ENCODE results near the gene ACTR3C. TPM values are rescaled to one million over a fixed set of nuclear protein-coding genes. Genes with fewer than 3 reads are reported as not detected.

ACTR3C gene
- total and polyA plus RNA-seq, 2 of the 13 experiments (the other 11 are each of a cell fraction or from before 2014, with no cell fraction given): 3.8 to 7.5 TPM

GRCh38 chr7:150368884-150369747 lies 45.8 kb upstream of the ACTR3C start (continued):
- TF ChIP-seq SATB2 (CRISPR knock-in tag; IDR thresholded peaks at IDR 0.05) (no peak), ZNF18 (CRISPR knock-in tag; IDR thresholded peaks at IDR 0.05; ENCODE audit: insufficient replicate concordance) (no peak), NR1H2 (CRISPR knock-in tag; IDR thresholded peaks at IDR 0.05; ENCODE audit: borderline replicate concordance, low read depth) (no peak), RERE (CRISPR knock-in tag; IDR thresholded peaks at IDR 0.05; ENCODE audit: low read depth) (no peak), ZNF772 (CRISPR knock-in tag; IDR thresholded peaks at IDR 0.05) (no peak), ZNF670 (CRISPR knock-in tag; IDR thresholded peaks at IDR 0.05; ENCODE audit: borderline replicate concordance) (no peak), CTCF (CRISPR knock-in tag; IDR thresholded peaks at IDR 0.05) (no peak), ZNF564 (CRISPR knock-in tag; IDR thresholded peaks at IDR 0.05) (no peak), POLR2A (IDR thresholded peaks at IDR 0.05; ENCODE audit: insufficient read depth in 1 of 2, low read depth in 2 of 2, low read length in 2 of 2) (peak in 1 of 2 experiments; percentile 89), PLSCR1 (CRISPR knock-in tag; IDR thresholded peaks at IDR 0.05; ENCODE audit: borderline replicate concordance) (no peak), ZNF101 (CRISPR knock-in tag; IDR thresholded peaks at IDR 0.05; ENCODE audit: borderline replicate concordance, low read depth) (no peak), FOXO4 (CRISPR knock-in tag; conservative IDR thresholded peaks at IDR 0.05) (no peak), DR1 (CRISPR knock-in tag; IDR thresholded peaks at IDR 0.05) (0 out of 2 replicates have a peak, but pooled peaks have one; percentile 16), ERF (CRISPR knock-in tag; IDR thresholded peaks at IDR 0.05) (no peak; the same call in 1 of the 2 replicates), ZFP41 (CRISPR knock-in tag; IDR thresholded peaks at IDR 0.05; ENCODE audit: borderline replicate concordance) (no peak), RBM39 (IDR thresholded peaks at IDR 0.05; ENCODE audit: low read depth, low read length, poor library complexity, severe bottlenecking) (peak; percentile 11), ETV5 (CRISPR knock-in tag; IDR thresholded peaks at IDR 0.05; ENCODE audit: borderline replicate concordance) (peak; percentile 24; the same call in 1 of the 2 replicates)

All from HepG2 (cell line).